Umbilical cord (tissue), 2 donors: ENCODE results near the gene SLC19A1. TPM values are rescaled to one million over a fixed set of nuclear protein-coding genes. Genes with fewer than 3 reads are reported as not detected.
"Not testable (repeated sequence)": the region's sequence is repeated elsewhere in the genome, so short reads cannot be mapped to it uniquely, and the experiment has no call there.

Experiments
- DNase-seq: peaks from one replicate; pipeline ENCODE4 v3.0.0-alpha.2; 2015; ENCODE audit warnings: low spot score
- total RNA-seq: library from RNA; depleted of rRNA; stranded (reverse); fragments of >200 nt; gene quantifications from one replicate; pipeline ENCODE4 v1.2.3, GENCODE V29; 2014; ENCODE audit warnings: low replicate concordance; ENCODE audit not compliant: insufficient read depth

Gene SLC19A1
- total RNA-seq, 1 donor from 2014 or later: 14.2 TPM

GRCh38 chr21:45506241-45506817 is 35.9 kb downstream of the SLC19A1 start:
- DNase-seq: no peak

DNA sequence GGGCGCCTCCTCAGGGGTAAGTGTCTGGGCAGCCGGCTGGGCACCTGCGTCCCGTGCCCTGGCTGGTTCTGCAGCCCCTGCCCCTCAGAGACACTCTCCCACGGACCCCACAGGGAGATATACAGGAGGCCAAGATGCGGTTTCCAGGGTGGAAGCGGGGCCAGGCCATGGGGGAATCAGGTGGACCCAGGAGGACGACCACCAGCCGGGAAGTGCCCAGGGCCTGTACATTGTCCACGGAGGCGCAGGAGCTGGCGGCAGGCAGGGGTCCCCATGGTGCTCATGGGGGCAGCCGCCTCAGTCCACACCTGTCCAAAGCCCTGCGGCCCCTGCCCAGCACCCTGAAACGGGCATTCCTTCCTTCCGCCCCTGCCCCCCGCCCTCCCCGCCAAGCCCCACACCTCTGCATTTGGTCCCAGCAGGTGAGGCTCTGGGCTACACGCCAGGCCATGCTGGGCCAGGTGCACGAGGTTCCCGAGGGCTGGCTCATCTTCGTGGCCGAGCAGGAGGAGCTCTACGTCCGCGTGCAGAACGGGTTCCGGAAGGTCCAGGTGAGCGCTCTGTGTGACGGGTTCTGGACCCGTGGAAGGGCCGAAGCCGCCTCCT is 36.7 kb downstream of the SLC19A1 start:
- no peak for DNase-seq

- no peak for DNase-seq
These were observed 37.5 kb downstream of the SLC19A1 start for GRCh38 chr21:45504516-45505415.

GRCh38 chr21:45504021-45504515 is 38.2 kb downstream of the SLC19A1 start:
- DNase-seq: no peak

- not testable (repeated sequence) for DNase-seq
These were observed 39.0 kb downstream of the SLC19A1 start for GRCh38 chr21:45503226-45503625.

GRCh38 chr21:45502600-45502999 is 39.6 kb downstream of the SLC19A1 start:
- no peak for DNase-seq

GRCh38 chr21:45502006-45502345 is 40.3 kb downstream of the SLC19A1 start:
- no peak for DNase-seq

- not testable (repeated sequence) for DNase-seq
These were observed 40.9 kb downstream of the SLC19A1 start for GRCh38 chr21:45501081-45502005.

DNA sequence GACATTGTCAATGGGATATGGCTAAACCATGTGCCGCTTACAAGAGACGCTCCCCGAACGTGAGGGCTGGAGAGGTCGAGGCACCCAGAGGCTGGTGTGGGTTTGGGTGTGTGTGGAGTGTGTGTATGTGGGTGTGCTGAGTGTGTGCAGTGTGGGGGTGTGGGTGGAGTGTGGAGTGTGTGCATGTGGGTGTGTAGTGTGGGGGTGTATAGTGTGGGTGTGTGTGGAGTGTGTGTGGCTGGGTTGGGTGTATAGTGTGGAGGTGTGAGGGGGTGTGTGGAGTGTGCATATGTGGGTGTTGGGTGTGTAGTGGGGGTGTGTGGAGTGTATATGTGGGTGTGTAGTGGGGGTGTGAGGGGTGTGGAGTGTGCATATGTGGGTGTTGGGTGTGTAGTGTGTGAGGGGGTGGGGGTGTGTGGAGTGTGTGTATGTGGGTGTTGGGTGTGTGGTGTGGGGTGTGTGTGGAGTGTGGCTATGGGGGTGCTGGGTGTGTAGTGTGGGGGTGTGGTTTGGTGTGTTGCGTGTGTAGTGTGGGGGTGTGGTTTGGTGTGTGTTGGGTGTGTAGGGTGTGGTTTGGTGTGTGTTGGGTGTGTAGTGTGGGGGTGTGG is 42.2 kb downstream of the SLC19A1 start:
- DNase-seq: no peak

DNA sequence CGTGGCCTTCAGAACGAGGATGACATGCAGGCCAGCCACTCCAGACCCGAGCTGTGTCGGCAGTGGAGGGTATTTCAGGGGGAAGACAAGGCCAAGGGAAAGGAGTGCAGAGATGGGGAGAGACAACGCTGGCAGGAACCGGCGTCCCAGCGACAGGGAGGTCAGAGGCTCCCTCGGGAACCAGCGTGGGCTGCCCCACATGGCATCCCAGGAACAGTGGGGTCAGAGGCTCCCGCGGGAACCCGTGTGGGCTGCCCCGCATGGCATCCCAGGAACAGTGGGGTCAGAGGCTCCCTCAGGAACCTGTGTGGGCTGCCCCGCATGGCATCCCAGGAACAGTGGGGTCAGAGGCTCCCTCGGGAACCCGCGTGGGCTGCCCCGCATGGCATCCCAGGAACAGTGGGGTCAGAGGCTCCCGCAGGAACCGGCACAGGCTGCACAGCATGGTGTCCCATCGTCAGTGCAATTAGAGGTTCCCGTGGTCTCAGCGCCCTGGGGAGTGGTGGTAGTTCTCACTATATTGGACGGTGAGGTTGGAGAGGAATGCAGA is 43.0 kb downstream of the SLC19A1 start:
- DNase-seq: no peak

DNA sequence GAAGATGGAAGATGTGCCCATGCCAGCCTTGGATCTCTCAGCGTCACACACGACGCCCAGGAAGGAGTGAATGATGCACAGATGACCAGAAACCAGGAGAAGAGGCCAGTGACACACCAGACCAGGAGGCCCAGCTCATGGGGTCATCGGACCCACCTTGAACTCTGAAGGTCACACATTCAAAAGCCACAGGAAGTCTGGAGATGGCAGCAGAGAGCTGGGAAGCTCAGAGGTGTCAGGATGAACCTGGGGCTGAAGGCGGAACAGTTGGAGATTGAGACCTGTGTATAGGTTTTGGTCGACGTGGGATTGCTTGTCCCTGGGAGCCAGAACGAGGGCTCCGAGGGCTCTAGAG is 43.6 kb downstream of the SLC19A1 start:
- DNase-seq: no peak

- no peak for DNase-seq
These were observed 44.2 kb downstream of the SLC19A1 start for GRCh38 chr21:45497846-45498645.

DNA sequence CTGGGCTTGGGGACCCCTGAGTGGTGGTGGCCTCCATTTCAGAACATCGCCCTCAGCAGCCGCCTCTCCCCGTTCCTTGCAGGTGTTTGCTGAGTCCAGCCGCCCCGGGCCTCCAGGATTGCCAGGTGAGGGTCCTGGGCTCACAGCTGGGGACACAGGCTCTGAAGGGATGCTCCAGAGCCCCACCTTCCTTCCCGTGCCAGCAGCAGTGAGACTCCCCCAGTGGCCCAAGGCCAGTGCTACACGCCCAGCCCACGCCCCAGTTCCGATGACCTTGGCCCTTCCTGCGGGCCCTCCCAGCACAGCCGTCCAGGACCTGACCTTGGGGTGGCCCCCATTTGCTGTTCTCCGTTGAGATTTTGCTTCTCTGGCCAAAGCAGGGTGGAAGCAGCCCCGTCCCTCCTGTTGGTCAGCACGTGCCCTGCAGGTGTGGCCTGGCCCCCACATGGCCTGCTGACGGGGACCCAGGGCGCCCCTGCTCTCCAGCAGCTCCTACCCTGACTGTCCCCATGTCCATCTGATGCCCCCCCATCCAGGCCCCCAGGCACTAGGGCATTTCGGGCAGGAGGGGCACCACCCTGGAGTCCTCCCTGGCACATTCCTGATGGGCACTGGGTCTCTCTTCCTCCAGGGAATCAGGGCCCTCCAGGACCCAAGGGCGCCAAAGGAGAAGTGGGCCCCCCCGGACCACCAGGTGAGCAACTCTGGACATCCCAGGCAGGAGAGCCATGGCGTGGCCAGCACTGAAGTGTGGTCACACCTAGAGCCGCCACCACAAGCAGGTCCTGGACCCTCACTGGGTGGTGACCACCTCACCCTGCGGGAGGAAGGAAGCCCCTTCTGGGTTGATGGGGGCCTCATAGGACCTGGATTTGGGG is 45.0 kb downstream of the SLC19A1 start:
- DNase-seq: no peak

- no peak for DNase-seq
These were observed 45.9 kb downstream of the SLC19A1 start for GRCh38 chr21:45496151-45496967.

GRCh38 chr21:45494851-45495680 is 47.2 kb downstream of the SLC19A1 start:
- no peak for DNase-seq

DNA sequence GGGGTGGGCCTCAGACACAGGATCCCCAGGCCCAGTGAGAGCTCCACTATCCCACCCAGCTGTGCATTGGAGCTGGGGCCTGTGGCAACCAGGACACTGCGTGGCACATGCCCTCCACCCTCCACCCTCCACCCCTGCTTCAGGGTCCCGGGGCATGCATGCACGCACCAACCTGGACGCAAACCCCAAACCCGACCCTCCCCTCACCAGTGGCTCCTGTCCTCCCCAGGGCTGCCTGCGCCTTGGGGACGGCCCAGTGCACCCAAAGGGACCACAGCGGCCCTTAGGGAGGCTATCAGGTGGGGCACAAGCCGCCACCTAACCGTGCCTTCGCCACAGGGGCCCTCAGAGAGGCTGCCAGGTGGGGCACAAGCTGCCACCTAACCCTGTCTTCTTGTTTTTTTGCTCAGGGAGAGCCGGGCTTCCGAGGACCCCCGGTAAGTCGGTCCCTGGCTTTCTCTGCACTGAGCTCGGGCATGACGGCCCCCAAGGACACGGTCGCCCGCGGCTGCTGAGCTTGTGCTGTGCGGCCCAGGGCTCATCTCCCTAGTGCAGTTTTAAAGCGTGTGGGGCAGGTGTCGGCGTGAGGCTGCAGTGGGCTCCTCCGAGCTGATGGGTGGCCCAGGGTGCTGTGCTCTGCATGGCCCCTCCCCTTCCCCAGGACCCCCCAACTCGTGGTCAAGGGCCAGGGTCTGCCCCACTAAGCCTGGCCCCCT is 47.9 kb downstream of the SLC19A1 start:
- DNase-seq: no peak
